Neural cell (in vitro differentiated cells): ENCODE measurements around the gene ENSA.

Experiments used
- EP300 ChIP-seq: fragments of 450-650 bp; conservative IDR thresholded peaks from 2 replicates; pipeline ENCODE4 v1.6.1; 2014; ENCODE audit warnings: antibody characterized with exemption, mild to moderate bottlenecking, moderate library complexity; ENCODE audit not compliant: poor library complexity, severe bottlenecking
- EZH2 ChIP-seq: fragments of 200-600, 300-800 bp; shearing (Covaris generic), sonication (generic); IDR thresholded peaks from 2 replicates; pipeline ENCODE4 v1.6.1; 2014; ENCODE audit warnings: antibody characterized with exemption, low read length, borderline replicate concordance, mild to moderate bottlenecking; ENCODE audit not compliant: insufficient read depth, poor library complexity, severe bottlenecking
- POLR2AphosphoS5 ChIP-seq: IDR thresholded peaks from 2 replicates; pipeline ENCODE4 v1.6.1; 2012
- RAD21 ChIP-seq: fragments of 450-650 bp; conservative IDR thresholded peaks from 2 replicates; pipeline ENCODE4 v1.6.1; 2014; ENCODE audit warnings: antibody characterized with exemption, mild to moderate bottlenecking, moderate library complexity
- SMC3 ChIP-seq: fragments of 450-650 bp; conservative IDR thresholded peaks from 2 replicates; pipeline ENCODE4 v1.6.1; 2014; ENCODE audit warnings: antibody characterized with exemption, mild to moderate bottlenecking, moderate library complexity; ENCODE audit not compliant: poor library complexity
- TF ChIP-seq, protein P1 (sequence below): fragments of 450-650 bp; IDR thresholded peaks from 2 replicates; pipeline ENCODE4 v1.5.1; 2014; ENCODE audit warnings: antibody characterized with exemption, mild to moderate bottlenecking, moderate library complexity; ENCODE audit not compliant: poor library complexity, severe bottlenecking
- TF ChIP-seq, protein P2 (sequence below): IDR thresholded peaks from 2 replicates; pipeline ENCODE4 v1.6.1; 2012; ENCODE audit warnings: borderline replicate concordance

DNA sequence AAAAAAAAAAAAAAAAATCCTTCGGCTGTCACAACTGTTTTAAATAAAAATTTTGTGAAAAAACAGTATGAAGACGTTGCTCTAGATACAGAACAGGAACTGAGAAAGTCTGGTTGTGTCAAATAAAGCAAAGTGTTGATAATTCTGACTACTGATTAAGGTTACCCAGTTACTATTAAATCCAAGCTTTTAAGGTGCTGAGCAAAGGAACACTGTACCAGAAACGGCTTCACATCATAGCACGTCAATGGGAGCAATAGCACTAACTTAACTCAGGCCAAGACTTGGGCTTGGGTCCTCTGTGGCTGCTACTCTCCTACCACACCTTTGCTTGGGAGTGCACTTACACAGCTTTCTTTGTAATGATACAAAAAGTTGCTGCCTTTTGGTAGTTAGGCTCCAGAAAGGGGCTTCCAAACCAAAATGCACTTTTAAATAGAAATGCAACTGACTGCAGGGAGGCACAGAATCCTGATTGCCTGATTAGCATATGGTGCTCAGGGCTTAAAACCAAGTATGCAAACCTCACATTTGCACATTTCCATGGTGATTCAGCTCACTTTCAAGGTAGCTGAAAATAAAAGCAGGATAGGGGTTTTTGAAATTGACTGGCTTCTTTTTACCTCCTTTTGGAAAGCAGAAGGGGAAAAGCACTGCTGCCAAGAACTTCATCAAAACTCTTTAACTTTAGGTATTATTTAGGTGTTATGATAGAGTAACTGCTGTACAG lies 56.3 kb downstream of the ENSA start:
- TF ChIP-seq, protein P1, sequence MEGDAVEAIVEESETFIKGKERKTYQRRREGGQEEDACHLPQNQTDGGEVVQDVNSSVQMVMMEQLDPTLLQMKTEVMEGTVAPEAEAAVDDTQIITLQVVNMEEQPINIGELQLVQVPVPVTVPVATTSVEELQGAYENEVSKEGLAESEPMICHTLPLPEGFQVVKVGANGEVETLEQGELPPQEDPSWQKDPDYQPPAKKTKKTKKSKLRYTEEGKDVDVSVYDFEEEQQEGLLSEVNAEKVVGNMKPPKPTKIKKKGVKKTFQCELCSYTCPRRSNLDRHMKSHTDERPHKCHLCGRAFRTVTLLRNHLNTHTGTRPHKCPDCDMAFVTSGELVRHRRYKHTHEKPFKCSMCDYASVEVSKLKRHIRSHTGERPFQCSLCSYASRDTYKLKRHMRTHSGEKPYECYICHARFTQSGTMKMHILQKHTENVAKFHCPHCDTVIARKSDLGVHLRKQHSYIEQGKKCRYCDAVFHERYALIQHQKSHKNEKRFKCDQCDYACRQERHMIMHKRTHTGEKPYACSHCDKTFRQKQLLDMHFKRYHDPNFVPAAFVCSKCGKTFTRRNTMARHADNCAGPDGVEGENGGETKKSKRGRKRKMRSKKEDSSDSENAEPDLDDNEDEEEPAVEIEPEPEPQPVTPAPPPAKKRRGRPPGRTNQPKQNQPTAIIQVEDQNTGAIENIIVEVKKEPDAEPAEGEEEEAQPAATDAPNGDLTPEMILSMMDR = no peak
- no peak for TF ChIP-seq SMC3
- no peak for TF ChIP-seq POLR2AphosphoS5
- TF ChIP-seq RAD21 = no peak
- no peak for TF ChIP-seq EZH2
- no peak for TF ChIP-seq EP300
- TF ChIP-seq, protein P2, sequence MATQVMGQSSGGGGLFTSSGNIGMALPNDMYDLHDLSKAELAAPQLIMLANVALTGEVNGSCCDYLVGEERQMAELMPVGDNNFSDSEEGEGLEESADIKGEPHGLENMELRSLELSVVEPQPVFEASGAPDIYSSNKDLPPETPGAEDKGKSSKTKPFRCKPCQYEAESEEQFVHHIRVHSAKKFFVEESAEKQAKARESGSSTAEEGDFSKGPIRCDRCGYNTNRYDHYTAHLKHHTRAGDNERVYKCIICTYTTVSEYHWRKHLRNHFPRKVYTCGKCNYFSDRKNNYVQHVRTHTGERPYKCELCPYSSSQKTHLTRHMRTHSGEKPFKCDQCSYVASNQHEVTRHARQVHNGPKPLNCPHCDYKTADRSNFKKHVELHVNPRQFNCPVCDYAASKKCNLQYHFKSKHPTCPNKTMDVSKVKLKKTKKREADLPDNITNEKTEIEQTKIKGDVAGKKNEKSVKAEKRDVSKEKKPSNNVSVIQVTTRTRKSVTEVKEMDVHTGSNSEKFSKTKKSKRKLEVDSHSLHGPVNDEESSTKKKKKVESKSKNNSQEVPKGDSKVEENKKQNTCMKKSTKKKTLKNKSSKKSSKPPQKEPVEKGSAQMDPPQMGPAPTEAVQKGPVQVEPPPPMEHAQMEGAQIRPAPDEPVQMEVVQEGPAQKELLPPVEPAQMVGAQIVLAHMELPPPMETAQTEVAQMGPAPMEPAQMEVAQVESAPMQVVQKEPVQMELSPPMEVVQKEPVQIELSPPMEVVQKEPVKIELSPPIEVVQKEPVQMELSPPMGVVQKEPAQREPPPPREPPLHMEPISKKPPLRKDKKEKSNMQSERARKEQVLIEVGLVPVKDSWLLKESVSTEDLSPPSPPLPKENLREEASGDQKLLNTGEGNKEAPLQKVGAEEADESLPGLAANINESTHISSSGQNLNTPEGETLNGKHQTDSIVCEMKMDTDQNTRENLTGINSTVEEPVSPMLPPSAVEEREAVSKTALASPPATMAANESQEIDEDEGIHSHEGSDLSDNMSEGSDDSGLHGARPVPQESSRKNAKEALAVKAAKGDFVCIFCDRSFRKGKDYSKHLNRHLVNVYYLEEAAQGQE = no peak
